HCT116 (cell line): ENCODE data around the gene RNF220. TPM values are rescaled to one million over a fixed set of nuclear protein-coding genes. Genes with fewer than 3 reads are reported as not detected.

Source experiments
- ATAC-seq: fragments of 200-7000 bp; cut with Tn5 transposase; 2 replicates; pipeline ENCODE4 v1.9.1; 2020; ENCODE audit warnings: mild to moderate bottlenecking, moderate library complexity
- BruUV-seq: library from RNA; stranded (reverse); fragments of 400-500 nt; replicated peaks from 2 replicates; lab custom pipeline; 2021; lab: Mats Ljungman, UMichigan
- CTCF ChIA-PET: fragments of 300-600 bp; sonication (Branson Sonifier 250); formaldehyde crosslinking; loops from one replicate; lab custom pipeline; 2021; ENCODE audit warnings: antibody characterized with exemption; lab: Charles Lee
- POLR2A ChIA-PET: fragments of 300-600, 350-600 bp; sonication (Branson Sonifier 250); formaldehyde crosslinking; loops from one replicate; lab custom pipeline; 2021; ENCODE audit warnings: antibody characterized with exemption; lab: Charles Lee
- RAD21 ChIA-PET, 2 experiments: fragments of 300-600 bp; sonication (Branson Sonifier 250); formaldehyde crosslinking; loops; one replicate each; lab custom pipeline; 2023; ENCODE audit warnings: low total read pairs in 2 of 2; ENCODE audit not compliant: uncharacterized antibody in 2 of 2, unreplicated experiment in 2 of 2, low non-redundant PET in 1 of 2; lab: Charles Lee
- DNase-seq: peaks from one replicate; pipeline ENCODE4 v3.0.0-alpha.2; 2010; ENCODE audit warnings: low read depth, low spot score
- H2AFZ ChIP-seq: fragments of 200-600 bp; shearing (Covaris generic), sonication (generic); 2 replicates; pipeline ENCODE4 v1.6.1; 2017; ENCODE audit warnings: low read depth, mixed run types, mixed read lengths, antibody characterized with exemption, low read length; ENCODE audit not compliant: poor library complexity, severe bottlenecking
- H3K27ac ChIP-seq: 2 replicates; pipeline ENCODE4 v1.5.1; 2012; ENCODE audit warnings: low read depth, low read length
- H3K27me3 ChIP-seq: fragments of 200-600 bp; sonication (generic); 2 replicates; pipeline ENCODE4 v1.6.1; 2016; ENCODE audit warnings: mixed run types, low read length, mixed read lengths; ENCODE audit not compliant: insufficient read depth
- H3K36me3 ChIP-seq, 2 experiments: fragments of 200-500 bp in 1 of 2; fragments of 200-600 bp in 1 of 2; sonication (Bioruptor generic) in 1 of 2; sonication (generic) in 1 of 2; 2 replicates each; pipeline versions ENCODE4 v1.5.1 to v1.6.1; 2014 to 2016; ENCODE audit warnings: low read length in 2 of 2, inconsistent platforms in 1 of 2, mixed read lengths in 1 of 2, mixed run types in 1 of 2; ENCODE audit not compliant: insufficient read depth in 2 of 2, control insufficient read depth in 1 of 2
- H3K4me1 ChIP-seq, 2 experiments: fragments of 200-600 bp in 1 of 2; sonication (generic) in 1 of 2; 2 replicates each; pipeline versions ENCODE4 v1.5.1 to v1.6.1; 2012 to 2017; ENCODE audit warnings: low read length in 2 of 2, inconsistent platforms in 1 of 2, mild to moderate bottlenecking in 1 of 2, mixed read lengths in 1 of 2, mixed run types in 1 of 2, moderate library complexity in 1 of 2; ENCODE audit not compliant: insufficient read depth in 2 of 2, control insufficient read depth in 1 of 2
- H3K4me2 ChIP-seq: fragments of 200-600 bp; sonication (generic); 2 replicates; pipeline ENCODE4 v1.6.1; 2017; ENCODE audit warnings: mixed run types, low read length, mixed read lengths
- H3K4me3 ChIP-seq, 2 experiments: fragments of 200-600 bp in 1 of 2; sonication (generic) in 1 of 2; replicated peaks in 1 of 2; 2 replicates each; pipeline ENCODE4 v1.5.1; 2011 to 2016; ENCODE audit warnings: low read length in 2 of 2, control low read depth in 1 of 2, low read depth in 1 of 2, mild to moderate bottlenecking in 1 of 2, mixed read lengths in 1 of 2, mixed run types in 1 of 2
- H3K79me2 ChIP-seq: fragments of 200-600 bp; sonication (generic); 2 replicates; pipeline ENCODE4 v1.6.1; 2017; ENCODE audit warnings: mild to moderate bottlenecking, mixed run types, low read length, moderate library complexity, mixed read lengths; ENCODE audit not compliant: insufficient read depth
- H3K9ac ChIP-seq: fragments of 200-600 bp; sonication (generic); 2 replicates; pipeline ENCODE4 v1.6.1; 2016; ENCODE audit warnings: low read length, mixed read lengths
- H3K9me2 ChIP-seq: fragments of 200-600 bp; sonication (generic), shearing (Covaris generic); 2 replicates; pipeline ENCODE4 v1.6.1; 2017; ENCODE audit warnings: mixed run types, mild to moderate bottlenecking, moderate library complexity; ENCODE audit not compliant: insufficient read depth
- H3K9me3 ChIP-seq, 2 experiments: fragments of 200-500 bp in 1 of 2; fragments of 200-600 bp in 1 of 2; sonication (Bioruptor generic) in 1 of 2; sonication (generic) in 1 of 2; 2 replicates each; pipeline ENCODE4 v1.6.1; 2014 to 2017; ENCODE audit warnings: low read length in 2 of 2, mixed read lengths in 2 of 2, inconsistent platforms in 1 of 2, low read depth in 1 of 2, mild to moderate bottlenecking in 1 of 2, mixed run types in 1 of 2, moderate library complexity in 1 of 2; ENCODE audit not compliant: control insufficient read depth in 1 of 2, insufficient read depth in 1 of 2
- H4K20me1 ChIP-seq: fragments of 200-600 bp; sonication (generic), shearing (Covaris generic); 2 replicates; pipeline ENCODE4 v1.6.1; 2017; ENCODE audit warnings: mixed run types, mild to moderate bottlenecking, moderate library complexity; ENCODE audit not compliant: insufficient read depth
- CBX3 ChIP-seq: IDR thresholded peaks from 2 replicates; pipeline ENCODE4 v1.6.1; 2012; ENCODE audit warnings: low read depth
- CEBPB ChIP-seq: IDR thresholded peaks from 2 replicates; pipeline ENCODE4 v1.6.1; 2012; ENCODE audit warnings: low read depth
- EZH2 ChIP-seq: fragments of 200-600 bp; sonication (generic); IDR thresholded peaks from 2 replicates; pipeline ENCODE4 v1.6.1; 2017; ENCODE audit warnings: antibody characterized with exemption, mixed run types
- POLR2A ChIP-seq: IDR thresholded peaks from 2 replicates; pipeline ENCODE4 v1.7.0; 2011; ENCODE audit warnings: borderline replicate concordance; ENCODE audit not compliant: insufficient read depth, insufficient read length; ENCODE audit errors: extremely low read depth
- RAD21 ChIP-seq: IDR thresholded peaks from 2 replicates; pipeline ENCODE4 v1.6.1; 2012; ENCODE audit warnings: low read depth, mild to moderate bottlenecking
- SIN3A ChIP-seq: IDR thresholded peaks from 2 replicates; pipeline ENCODE4 v1.6.1; 2012; ENCODE audit warnings: low read depth
- SP1 ChIP-seq: IDR thresholded peaks from 2 replicates; pipeline ENCODE4 v1.6.1; 2012; ENCODE audit warnings: low read depth
- SRF ChIP-seq: IDR thresholded peaks from 2 replicates; pipeline ENCODE4 v1.6.1; 2012; ENCODE audit warnings: low read depth
- ZNF274 ChIP-seq: fragments of 200-500 bp; sonication (Bioruptor generic); IDR thresholded peaks from 2 replicates; pipeline ENCODE4 v1.6.1; 2014; ENCODE audit warnings: mild to moderate bottlenecking, low read depth, low read length, inconsistent platforms
- intact Hi-C: fragments of 100-400 bp; cut with micrococcal nuclease; formaldehyde crosslinking; loops from 2 replicates; pipeline ENCODE4 v1.10.0; 2022
- total RNA-seq: library from RNA; stranded (reverse); gene quantifications from one replicate; pipeline ENCODE4 v1.2.1, GENCODE V29; 2021; ENCODE audit not compliant: unreplicated experiment
- TF ChIP-seq, protein P1 (sequence below): IDR thresholded peaks from 2 replicates; pipeline ENCODE4 v1.6.1; 2011; ENCODE audit warnings: mild to moderate bottlenecking, low read length, moderate library complexity; ENCODE audit not compliant: insufficient replicate concordance; ENCODE audit errors: extremely low read depth
- TF ChIP-seq, protein P2 (sequence below), 3 experiments: fragments of 200-600 bp in 1 of 3; sonication (generic) in 1 of 3; IDR thresholded peaks in 2 of 3; conservative IDR thresholded peaks in 1 of 3; 2 replicates each; pipeline ENCODE4 v1.5.1; 2012 to 2017; ENCODE audit warnings: low read depth in 2 of 3, low read length in 2 of 3, antibody characterized with exemption in 1 of 3, borderline replicate concordance in 1 of 3, control low read depth in 1 of 3, mild to moderate bottlenecking in 1 of 3, mixed read lengths in 1 of 3, mixed run types in 1 of 3, moderate library complexity in 1 of 3; ENCODE audit not compliant: insufficient read depth in 1 of 3
- TF ChIP-seq, protein P3 (sequence below): IDR thresholded peaks from 2 replicates; pipeline ENCODE4 v1.6.1; 2012

The RNF220 gene
- total RNA-seq, 1 experiment from 2014 or later = 84.5 TPM

DNA sequence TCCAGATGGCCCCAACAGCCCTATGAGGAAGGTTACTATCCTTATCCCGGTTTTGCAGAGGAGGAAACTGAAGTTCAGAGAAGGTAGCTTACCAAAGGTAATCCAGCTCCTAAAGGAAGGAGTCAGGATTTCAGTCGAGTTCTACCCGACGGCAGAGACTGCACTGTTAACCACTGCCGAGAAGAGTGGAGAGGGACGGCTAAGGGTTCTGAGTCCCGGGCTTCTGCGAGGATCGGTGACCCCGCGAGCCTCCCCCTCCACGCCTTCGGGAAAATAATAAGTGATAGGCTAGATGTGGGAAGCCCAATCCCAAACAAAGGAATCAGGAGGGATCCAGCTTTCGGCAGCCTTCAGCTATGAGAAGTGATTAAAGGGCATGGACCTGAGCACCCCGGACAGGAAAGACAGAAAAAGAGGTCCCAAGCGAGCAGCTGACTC, 268.6 kb downstream of the RNF220 start:
- DNase-seq (no peak), ATAC-seq (peak; percentile 1; the same call in 1 of the 2 replicates)
- no peaks in the 10 kb centered on the region for H3K36me3 ChIP-seq
- no peak overlapping the region for H3K27ac ChIP-seq
- no peaks in the 10 kb centered on the region for H3K79me2 ChIP-seq
- no peaks in the 10 kb centered on the region for H4K20me1 ChIP-seq
- H3K4me1 ChIP-seq = peaks cover 29 to 45% of the 10 kb centered on the region in 2 experiments
- no TSS peak for BruUV-seq
- peak overlapping the region; percentile 63 to 73 for H3K4me3 ChIP-seq
- ChIA-PET RAD21 (no interaction called here), POLR2A (interaction anchor here (0.7 to 2.4 kb wide), 9 partner anchors 10 to 146 kb away, joined by 3 to 29 read pairs (median 4); no protein-coding TSS in a partner anchor), CTCF (interaction anchor here (0.6 to 3.6 kb wide), 7 partner anchors 9 to 509 kb away, joined by 3 to 9 read pairs (median 3); no protein-coding TSS in a partner anchor)
- no peaks in the 10 kb centered on the region for H3K27me3 ChIP-seq
- no peaks in the 10 kb centered on the region for H3K9me2 ChIP-seq
- no peak for TF ChIP-seq SRF
- no peak for TF ChIP-seq POLR2A
- no peak for TF ChIP-seq CEBPB
- no peak; the same call in 1 of the 2 replicates for TF ChIP-seq SIN3A
- TF ChIP-seq, protein P1, sequence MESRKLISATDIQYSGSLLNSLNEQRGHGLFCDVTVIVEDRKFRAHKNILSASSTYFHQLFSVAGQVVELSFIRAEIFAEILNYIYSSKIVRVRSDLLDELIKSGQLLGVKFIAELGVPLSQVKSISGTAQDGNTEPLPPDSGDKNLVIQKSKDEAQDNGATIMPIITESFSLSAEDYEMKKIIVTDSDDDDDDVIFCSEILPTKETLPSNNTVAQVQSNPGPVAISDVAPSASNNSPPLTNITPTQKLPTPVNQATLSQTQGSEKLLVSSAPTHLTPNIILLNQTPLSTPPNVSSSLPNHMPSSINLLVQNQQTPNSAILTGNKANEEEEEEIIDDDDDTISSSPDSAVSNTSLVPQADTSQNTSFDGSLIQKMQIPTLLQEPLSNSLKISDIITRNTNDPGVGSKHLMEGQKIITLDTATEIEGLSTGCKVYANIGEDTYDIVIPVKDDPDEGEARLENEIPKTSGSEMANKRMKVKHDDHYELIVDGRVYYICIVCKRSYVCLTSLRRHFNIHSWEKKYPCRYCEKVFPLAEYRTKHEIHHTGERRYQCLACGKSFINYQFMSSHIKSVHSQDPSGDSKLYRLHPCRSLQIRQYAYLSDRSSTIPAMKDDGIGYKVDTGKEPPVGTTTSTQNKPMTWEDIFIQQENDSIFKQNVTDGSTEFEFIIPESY = no peak
- TF ChIP-seq RAD21 = no peak
- no peak for TF ChIP-seq SP1
- no peak for TF ChIP-seq EZH2
- TF ChIP-seq, protein P2, sequence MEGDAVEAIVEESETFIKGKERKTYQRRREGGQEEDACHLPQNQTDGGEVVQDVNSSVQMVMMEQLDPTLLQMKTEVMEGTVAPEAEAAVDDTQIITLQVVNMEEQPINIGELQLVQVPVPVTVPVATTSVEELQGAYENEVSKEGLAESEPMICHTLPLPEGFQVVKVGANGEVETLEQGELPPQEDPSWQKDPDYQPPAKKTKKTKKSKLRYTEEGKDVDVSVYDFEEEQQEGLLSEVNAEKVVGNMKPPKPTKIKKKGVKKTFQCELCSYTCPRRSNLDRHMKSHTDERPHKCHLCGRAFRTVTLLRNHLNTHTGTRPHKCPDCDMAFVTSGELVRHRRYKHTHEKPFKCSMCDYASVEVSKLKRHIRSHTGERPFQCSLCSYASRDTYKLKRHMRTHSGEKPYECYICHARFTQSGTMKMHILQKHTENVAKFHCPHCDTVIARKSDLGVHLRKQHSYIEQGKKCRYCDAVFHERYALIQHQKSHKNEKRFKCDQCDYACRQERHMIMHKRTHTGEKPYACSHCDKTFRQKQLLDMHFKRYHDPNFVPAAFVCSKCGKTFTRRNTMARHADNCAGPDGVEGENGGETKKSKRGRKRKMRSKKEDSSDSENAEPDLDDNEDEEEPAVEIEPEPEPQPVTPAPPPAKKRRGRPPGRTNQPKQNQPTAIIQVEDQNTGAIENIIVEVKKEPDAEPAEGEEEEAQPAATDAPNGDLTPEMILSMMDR (IDR thresholded peaks at IDR 0.05 in 2 of 3, conservative IDR thresholded peaks at IDR 0.05 in 1 of 3; ENCODE audit: borderline replicate concordance in 1 of 3, insufficient read depth in 1 of 3, low read depth in 2 of 3, low read length in 2 of 3) = no peak
- TF ChIP-seq, protein P3, sequence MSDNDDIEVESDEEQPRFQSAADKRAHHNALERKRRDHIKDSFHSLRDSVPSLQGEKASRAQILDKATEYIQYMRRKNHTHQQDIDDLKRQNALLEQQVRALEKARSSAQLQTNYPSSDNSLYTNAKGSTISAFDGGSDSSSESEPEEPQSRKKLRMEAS = no peak
- TF ChIP-seq CBX3 = no peak
- no peak for TF ChIP-seq ZNF274
- no peaks in the 10 kb centered on the region for H3K9me3 ChIP-seq
- H2AFZ ChIP-seq = no peak overlapping the region
- intact Hi-C loops = loop anchor here (1.0 kb wide), 1 partner anchor 17 kb away; no protein-coding TSS in a partner anchor
- peak overlapping the region; percentile 69 for H3K9ac ChIP-seq
- peak overlapping the region; percentile 92 for H3K4me2 ChIP-seq
